ENCODE data around the gene ZBTB2.

- TF ChIP-seq CTCF (IDR thresholded peaks at IDR 0.05) (no peak), EZH2 (IDR thresholded peaks at IDR 0.05) (no peak), EZH2phosphoT487 (IDR thresholded peaks at IDR 0.05) (no peak)
Measured at GRCh38 chr6:151339369-151339768, 52.0 kb downstream of the ZBTB2 start.

Data from neural progenitor cell (in vitro differentiated cells).